ENCODE results near the gene TBC1D5.

Gene TBC1D5

DNA sequence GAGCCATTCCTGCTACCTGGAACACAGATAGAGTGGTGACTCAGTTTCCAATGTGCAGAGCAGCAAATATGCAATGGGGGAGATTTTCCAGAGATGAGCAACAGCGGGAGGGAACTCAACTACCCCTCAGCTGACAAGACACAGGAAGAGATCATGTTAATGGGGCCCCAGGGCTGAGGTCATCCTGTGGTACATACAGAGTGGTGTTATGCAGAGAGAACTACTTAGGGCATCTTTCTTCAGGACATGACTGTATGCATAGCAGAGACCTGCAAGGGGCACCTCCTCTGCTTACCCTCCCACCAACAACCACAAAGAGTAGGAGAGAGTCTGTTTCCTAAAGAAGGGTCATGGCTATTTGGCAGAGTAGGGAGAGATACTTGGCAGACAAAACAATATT, 6.8 kb upstream of the TBC1D5 start:
- ATAC-seq = no peak
- no peak for TF ChIP-seq ZNF70 (CRISPR knock-in tag; IDR thresholded peaks at IDR 0.05)
- TF ChIP-seq ZNF8 (CRISPR knock-in tag; IDR thresholded peaks at IDR 0.05) = no peak
- TF ChIP-seq BACH2 (CRISPR knock-in tag; IDR thresholded peaks at IDR 0.05; ENCODE audit: borderline replicate concordance) = no peak
- TF ChIP-seq CSRNP3 (CRISPR knock-in tag; IDR thresholded peaks at IDR 0.05) = no peak
- no peak for TF ChIP-seq ZFP3 (CRISPR knock-in tag; IDR thresholded peaks at IDR 0.05)
- no peak for TF ChIP-seq CSDC2 (CRISPR knock-in tag; IDR thresholded peaks at IDR 0.05)
- no peak for TF ChIP-seq CREB5 (CRISPR knock-in tag; IDR thresholded peaks at IDR 0.05; ENCODE audit: low read depth)
- no peak for TF ChIP-seq POU6F1 (CRISPR knock-in tag; IDR thresholded peaks at IDR 0.05; ENCODE audit: borderline replicate concordance, low read depth)

- ATAC-seq = no peak
- TF ChIP-seq BACH2 (CRISPR knock-in tag; IDR thresholded peaks at IDR 0.05; ENCODE audit: borderline replicate concordance) (no peak), ZC3H10 (CRISPR knock-in tag; IDR thresholded peaks at IDR 0.05) (no peak), POU6F1 (CRISPR knock-in tag; IDR thresholded peaks at IDR 0.05; ENCODE audit: borderline replicate concordance, low read depth) (no peak), ESRRG (CRISPR knock-in tag; IDR thresholded peaks at IDR 0.05) (no peak), TOX (CRISPR knock-in tag; IDR thresholded peaks at IDR 0.05; ENCODE audit: borderline replicate concordance) (no peak), ZNF8 (CRISPR knock-in tag; IDR thresholded peaks at IDR 0.05) (no peak), OSR1 (CRISPR knock-in tag; IDR thresholded peaks at IDR 0.05) (no peak), CSRNP3 (CRISPR knock-in tag; IDR thresholded peaks at IDR 0.05) (no peak)
Measured at GRCh38 chr3:17747890-17748247, 5.4 kb upstream of the TBC1D5 start.

- TF ChIP-seq POU6F1 (CRISPR knock-in tag; IDR thresholded peaks at IDR 0.05; ENCODE audit: borderline replicate concordance, low read depth) (no peak), GLIS3 (CRISPR knock-in tag; IDR thresholded peaks at IDR 0.05) (no peak), ZNF565 (CRISPR knock-in tag; conservative IDR thresholded peaks at IDR 0.05; ENCODE audit: low read depth) (no peak), CSDC2 (CRISPR knock-in tag; IDR thresholded peaks at IDR 0.05) (no peak), PATZ1 (CRISPR knock-in tag; IDR thresholded peaks at IDR 0.05; ENCODE audit: borderline replicate concordance) (no peak), ZC3H10 (CRISPR knock-in tag; IDR thresholded peaks at IDR 0.05) (no peak), ZNF70 (CRISPR knock-in tag; IDR thresholded peaks at IDR 0.05) (no peak), OSR1 (CRISPR knock-in tag; IDR thresholded peaks at IDR 0.05) (no peak), ISL1 (CRISPR knock-in tag; IDR thresholded peaks at IDR 0.05) (no peak), ESRRG (CRISPR knock-in tag; IDR thresholded peaks at IDR 0.05) (no peak), TOX (CRISPR knock-in tag; IDR thresholded peaks at IDR 0.05; ENCODE audit: borderline replicate concordance) (no peak), ZFP3 (CRISPR knock-in tag; IDR thresholded peaks at IDR 0.05) (no peak), ZFP30 (CRISPR knock-in tag; IDR thresholded peaks at IDR 0.05) (no peak), CSRNP3 (CRISPR knock-in tag; IDR thresholded peaks at IDR 0.05) (no peak), CREB5 (CRISPR knock-in tag; IDR thresholded peaks at IDR 0.05; ENCODE audit: low read depth) (no peak), TCF4 (CRISPR knock-in tag; IDR thresholded peaks at IDR 0.05; ENCODE audit: borderline replicate concordance) (no peak)
- no peak for ATAC-seq
Measured at GRCh38 chr3:17747174-17747889, 4.9 kb upstream of the TBC1D5 start.

Measured in SK-N-SH treated with all-trans-retinoic acid at 6 μM for 48 hours (cell line).